ENCODE measurements around the gene MERTK.
"Not testable (repeated sequence)": the region's sequence is repeated elsewhere in the genome, so short reads cannot be mapped to it uniquely, and the experiment has no call there.

The MERTK gene

DNA sequence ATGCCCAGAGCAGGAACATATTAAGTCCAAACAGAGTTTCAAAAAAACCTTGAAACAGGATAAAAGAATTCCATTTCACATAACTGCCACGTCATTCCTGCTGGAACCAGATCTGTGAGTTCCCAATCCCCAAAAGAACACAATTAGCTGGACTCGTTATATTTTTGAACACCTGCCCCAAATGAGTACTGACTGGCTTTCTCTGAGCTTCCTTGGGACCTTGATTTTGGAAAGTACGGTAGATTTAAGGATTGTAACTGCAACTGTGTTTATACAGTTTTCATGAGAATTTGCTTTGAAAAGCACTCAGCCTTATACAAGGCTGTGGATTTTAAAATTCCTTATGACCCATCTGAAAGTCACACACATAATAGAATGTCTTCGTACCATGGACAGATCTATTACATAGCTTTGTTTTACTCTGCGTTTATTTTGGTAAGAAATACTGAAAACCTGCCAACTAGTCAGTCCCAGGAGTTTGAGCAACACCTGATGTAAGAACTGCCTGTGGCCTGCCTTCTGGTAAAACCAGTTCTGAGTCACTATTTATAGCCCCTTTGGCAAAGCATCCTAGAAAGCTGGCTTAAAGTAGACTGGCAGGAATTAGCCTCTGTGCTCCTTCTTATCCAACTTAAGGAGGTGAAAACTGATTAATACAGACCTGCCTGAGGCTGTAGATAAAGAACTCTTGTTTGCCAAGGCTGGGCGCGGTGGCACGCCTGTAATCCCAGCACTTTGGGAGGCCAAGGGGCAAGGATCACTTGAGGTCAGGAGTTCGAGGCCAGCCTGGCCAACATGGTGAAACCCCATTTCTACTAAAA is 48.1 kb downstream of the MERTK start:
- no peak for DNase-seq (ENCODE audit: low spot score)

DNA sequence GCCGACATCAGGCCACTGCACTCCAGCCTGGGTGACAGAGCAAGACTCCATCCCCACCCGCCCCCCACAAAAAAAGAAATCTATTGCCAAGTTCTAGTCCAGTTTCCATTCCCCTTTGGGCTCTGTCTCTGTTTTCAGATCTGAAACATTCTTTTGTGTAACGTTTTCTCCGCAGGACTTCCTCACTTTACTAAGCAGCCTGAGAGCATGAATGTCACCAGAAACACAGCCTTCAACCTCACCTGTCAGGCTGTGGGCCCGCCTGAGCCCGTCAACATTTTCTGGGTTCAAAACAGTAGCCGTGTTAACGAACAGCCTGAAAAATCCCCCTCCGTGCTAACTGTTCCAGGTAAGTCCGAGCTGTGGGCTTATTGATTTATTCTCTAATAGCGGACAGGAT is 48.8 kb downstream of the MERTK start:
- no peak for DNase-seq (ENCODE audit: low spot score)

DNA sequence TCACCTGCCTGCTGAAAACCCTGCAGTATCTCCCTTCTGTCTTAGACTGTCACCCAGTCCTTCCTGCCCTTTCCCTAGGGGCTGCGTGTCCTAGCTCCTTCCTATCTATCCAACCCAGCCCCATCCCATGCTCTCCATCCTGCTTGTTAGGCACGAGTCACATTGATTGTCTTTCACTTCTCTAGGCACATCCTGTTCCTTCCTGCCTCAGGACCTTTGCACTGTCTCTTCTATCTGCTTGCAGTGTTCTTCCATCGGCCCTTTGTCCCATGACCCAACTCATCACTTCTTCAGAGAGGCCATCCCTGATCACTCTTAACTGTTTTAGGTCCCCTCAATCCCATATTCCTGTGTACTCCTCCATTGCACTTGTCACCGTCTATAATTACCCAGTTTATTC is 50.4 kb downstream of the MERTK start:
- no peak for DNase-seq (ENCODE audit: low spot score)

DNA sequence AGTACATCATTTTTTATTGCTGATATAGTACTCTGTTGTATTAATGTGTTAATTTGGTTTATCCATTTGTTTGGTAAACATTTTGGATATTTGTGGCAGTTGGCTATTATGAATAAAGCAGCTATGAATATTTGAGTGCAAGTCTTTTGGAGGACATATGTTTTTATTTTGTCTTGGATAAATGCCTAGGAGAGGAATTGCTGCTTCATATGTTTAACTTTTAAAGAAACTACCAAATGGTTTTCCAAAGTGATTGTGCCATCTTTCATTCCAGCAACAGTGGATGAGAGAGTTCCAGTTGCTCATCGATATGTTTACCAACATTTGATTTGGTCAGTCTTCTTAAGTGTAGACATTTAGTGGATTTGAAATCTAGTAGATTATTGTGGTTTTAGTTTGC is 51.8 kb downstream of the MERTK start:
- DNase-seq (ENCODE audit: low spot score) = no peak

DNA sequence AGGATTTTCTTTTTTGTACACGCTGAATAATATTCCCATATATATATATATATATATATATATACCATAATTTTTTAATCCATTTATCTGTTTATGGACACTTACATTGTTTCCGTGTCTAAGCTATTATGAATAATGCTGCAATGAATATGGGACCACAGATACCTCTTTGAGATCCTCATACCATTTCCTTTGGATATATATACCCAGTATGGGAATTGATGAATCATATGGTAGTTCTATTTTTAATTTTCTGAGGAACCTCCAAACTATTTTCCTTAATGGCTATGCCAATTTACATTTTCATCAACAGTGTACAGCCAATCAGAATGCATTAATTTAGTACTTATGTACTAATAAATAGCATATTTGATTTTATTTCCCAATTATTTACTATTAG is 53.1 kb downstream of the MERTK start:
- DNase-seq (ENCODE audit: low spot score) = no peak

DNA sequence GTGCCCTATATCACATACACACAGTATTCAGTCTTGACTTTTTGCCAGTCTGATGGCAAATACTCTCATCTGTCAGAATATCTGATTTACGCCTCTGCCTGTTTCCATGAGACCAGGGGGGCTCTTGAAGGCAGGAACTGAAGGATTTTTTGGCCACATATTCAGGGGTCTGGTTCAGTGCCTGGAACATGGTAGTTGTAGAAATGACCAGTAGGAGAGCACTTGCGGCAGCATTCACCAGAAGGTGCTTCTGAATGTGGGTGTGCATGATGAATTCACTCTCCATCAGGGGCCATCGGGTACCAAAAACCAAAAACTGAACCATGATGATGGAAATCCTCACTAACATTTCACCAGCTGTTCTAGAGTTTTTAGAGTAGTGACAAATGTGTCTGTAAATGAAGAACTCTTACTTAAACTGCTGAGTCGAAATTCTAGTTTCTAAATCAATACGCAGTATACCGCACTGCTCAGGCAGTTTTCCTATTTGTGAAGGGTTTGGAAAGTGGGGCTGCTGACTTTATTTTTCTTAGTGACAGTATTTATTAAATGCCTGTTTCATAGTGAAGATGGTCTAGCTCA is 54.6 kb downstream of the MERTK start:
- DNase-seq (ENCODE audit: low spot score) = no peak

DNA sequence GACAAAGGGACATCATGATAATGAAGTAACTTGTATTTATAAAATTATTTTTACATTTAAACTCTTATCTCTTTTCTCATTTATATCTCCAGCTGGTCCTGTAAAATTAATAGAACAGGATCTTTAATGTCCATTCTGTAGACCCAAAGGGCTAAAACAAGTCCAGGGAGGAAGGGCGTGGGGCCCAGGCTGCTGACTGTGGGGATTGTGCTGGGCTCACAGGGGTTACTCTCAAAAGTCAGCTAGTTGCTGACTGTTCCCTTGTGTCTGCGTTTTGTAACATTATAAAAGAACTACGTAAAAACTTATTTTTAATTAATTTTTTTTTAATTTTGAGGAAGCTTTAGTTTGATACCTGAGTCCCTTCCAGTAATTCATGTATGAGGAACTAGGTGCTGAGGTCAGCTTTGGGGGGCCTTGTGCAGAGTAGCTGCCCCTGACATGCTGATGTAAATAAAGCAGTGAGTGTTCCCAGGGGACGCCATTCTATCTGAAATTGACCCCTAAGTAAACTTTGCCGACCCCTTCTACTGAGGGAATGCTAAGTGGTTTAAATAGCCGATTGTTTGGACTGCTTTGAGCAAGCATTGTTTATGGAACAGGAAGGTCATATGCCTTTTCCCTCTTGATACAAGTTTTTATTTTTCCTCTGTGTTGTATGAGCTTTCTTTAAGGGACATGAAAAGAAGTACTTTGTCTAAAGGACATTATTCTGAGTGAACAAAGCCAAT is 56.4 kb downstream of the MERTK start:
- DNase-seq (ENCODE audit: low spot score) = no peak

DNA sequence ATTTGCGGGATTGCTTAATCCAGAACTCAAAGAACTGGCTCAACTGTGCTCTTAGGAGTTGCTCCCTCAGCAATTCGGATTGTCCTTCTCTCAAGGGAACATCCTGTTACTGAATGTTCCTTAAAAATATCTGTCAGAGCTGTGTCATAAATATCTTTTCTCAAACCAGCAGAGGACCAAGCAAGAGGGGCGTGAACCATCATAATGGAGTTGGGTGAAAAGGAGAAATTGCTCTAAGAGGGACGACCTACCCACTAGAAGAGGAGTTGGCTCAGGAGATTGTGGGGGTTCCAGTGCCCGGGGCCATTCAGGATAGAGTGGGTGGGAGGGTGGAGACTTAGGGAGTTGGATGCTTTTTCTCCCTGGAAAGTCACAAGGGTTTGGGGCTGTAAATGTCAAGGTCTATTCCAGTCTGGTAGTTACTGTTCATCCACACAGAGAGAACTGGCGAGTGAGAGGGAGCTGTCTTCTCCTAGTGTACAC is 59.5 kb downstream of the MERTK start:
- no peak for DNase-seq (ENCODE audit: low spot score)

DNA sequence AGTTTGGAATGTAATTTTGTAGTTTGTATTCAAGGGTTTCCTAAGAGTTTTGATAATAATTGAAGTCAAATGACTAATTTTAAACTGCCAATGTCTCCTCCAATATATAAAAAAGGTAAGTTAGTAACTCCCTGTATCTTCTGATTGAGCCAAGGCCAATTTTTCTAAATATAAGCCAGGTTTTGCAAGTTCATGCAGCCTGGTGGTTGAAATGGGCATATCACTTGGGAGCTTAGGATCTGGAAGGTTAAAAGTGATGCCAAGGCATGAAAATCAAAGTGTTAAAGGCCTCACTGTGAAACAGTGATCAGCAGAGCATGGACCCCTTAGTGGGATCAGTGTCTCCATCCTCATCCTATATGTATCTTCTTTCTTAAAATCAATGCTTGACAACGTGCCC is 60.5 kb downstream of the MERTK start:
- no peak for DNase-seq (ENCODE audit: low spot score)

DNA sequence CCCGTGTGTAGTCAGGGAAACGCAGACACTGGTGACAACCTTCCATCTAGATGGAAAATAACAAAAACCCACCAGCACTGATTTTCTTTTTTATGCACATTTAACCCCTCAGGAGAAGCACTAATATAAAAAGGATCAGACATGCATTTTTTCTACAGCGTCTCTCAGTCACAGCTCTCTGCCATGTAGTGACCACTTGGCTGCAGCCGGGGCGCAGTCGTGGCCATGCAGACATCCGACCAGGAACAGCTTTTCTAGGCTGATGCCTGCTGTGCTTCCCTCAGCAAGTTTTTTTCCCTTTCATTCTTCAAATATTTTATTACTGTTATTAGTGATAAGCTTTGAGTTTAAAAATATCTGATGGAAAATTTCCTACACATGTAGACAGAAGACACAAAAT is 63.3 kb downstream of the MERTK start:
- no peak for DNase-seq (ENCODE audit: low spot score)

DNA sequence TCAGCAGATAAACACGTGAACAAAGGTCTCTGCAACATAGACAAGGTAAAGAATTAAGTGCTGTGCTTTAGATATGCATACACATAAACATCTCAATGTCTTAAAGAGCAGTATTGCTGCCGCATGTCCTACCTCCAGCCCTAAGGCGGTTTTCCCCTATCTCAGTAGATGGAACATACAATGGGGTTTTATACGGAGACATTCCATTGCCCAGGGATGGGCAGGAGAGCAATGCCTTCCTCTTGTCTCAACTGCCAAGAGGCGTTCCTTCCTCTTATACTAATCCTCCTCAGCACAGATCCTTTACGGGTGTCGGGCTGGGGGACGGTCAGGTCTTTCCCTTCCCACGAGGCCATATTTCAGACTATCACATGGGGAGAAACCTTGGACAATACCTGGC is 64.7 kb downstream of the MERTK start:
- not testable (repeated sequence) for DNase-seq (ENCODE audit: low spot score)

DNA sequence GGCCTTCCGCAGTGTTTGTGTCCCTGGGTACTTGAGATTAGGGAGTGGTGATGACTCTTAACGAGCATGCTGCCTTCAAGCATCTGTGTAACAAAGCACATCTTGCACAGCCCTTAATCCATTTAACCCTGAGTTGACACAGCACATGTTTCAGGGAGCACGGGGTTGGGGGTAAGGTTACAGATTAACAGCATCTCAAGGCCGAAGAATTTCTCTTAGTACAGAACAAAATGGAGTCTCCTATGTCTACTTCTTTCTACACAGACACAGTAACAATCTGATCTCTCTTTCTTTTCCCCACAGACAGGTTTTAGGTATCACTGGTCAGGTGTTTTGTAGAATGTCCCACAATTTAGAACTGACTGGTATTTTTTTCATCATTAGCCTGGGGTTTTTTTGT is 65.1 kb downstream of the MERTK start:
- DNase-seq (ENCODE audit: low spot score) = not testable (repeated sequence)

DNA sequence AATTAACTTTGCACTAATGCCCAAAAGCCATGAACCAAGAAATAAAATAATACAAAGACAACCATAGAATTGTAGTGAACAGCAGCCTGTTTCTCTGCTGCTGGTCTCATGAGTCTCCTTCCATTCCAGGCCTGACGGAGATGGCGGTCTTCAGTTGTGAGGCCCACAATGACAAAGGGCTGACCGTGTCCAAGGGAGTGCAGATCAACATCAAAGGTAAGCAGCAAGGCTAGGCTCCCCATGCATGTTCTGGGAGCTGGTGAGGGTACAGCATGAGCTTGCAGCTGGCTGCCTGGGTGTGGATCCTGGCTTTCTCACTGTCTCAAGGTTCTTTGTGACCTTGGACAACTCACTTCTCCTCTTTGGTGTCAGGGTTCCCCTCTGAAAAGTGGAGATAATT is 66.7 kb downstream of the MERTK start:
- no peak for DNase-seq (ENCODE audit: low spot score)

DNA sequence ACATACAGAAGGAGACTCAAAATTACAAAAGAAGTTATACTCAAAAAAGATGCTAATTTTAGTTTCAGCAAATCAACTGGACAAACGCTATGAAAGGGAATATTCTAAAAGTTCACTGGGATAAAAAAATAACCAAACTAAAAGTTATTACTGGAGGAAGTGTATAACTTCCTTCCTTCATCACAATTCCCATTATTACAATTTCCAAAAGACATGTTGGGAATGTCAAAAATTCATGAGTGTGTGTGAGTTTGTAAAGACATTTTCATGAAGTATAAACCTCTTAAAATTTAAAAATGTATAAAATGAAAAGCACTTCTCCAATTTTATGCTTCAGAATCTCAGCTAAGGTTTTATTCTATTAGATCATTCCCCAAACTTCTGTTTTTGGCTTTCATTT is 67.8 kb downstream of the MERTK start:
- DNase-seq (ENCODE audit: low spot score) = no peak

DNA sequence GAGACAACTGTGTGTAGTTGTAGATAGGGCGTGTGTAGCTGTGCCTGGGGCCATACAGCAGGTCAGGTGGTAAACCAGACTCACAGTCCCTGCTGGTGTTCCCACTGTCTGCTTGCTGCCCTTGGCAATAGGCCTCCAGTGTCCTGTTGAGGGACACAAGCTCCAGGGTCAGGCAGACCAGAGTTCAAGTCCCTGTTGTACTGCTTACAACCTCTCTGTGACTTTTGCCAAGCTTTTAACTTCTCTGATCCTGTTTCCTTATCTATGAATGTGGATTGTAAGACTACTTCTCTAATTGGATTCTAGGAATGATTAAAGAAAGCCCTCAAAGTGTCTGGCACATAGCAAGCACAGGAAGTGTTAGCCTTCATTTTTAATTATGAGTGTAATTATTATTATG is 68.6 kb downstream of the MERTK start:
- DNase-seq (ENCODE audit: low spot score) = no peak

DNA sequence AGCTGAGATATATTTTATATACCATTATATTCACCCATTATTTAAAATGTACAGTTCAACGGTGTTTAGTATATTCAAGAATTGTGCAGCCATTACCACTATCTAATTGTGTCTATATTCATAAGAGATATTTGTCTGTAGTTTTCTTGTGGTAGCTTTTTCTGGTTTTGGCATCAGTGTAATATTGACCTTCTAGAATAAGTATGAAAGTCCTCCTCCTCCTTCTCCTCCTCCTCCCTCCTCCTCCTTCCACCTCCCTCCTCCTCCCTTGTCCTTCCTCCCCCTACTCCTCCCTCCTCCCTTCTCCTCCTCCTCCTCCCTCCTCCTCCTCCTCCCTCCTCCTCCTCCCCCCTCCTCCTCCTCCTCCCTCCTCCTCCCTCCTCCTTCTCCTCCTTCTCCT is 72.0 kb downstream of the MERTK start:
- DNase-seq (ENCODE audit: low spot score) = no peak

DNA sequence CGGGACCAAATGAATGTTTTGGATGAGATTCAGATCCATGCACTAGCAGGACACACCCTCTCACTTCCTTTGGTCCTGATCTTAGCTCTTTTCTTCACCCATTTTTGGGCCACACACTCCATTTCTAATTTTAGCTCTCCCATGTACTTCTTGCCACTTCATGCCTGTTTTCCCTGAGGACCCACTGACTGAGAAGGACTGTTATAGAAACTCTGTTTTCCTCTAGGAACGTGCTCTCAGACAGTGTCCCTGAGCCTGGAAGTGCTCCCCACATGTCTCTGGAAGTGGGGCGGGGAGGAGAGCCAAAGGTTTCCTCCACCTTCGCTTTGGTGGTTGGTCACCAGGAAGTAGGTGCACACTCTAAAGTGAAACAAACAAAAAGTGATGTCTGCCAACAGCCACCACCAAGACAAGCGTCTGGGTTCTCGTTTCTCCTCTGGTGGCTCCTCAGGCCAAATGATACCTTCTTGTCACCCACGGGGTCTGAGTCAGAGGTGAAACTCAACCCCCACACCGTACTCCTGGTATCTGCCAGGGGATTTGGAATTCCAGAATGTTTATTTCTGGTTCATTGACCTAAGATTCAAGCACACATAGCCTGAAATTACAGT is 74.7 kb downstream of the MERTK start:
- DNase-seq (ENCODE audit: low spot score) = no peak

DNA sequence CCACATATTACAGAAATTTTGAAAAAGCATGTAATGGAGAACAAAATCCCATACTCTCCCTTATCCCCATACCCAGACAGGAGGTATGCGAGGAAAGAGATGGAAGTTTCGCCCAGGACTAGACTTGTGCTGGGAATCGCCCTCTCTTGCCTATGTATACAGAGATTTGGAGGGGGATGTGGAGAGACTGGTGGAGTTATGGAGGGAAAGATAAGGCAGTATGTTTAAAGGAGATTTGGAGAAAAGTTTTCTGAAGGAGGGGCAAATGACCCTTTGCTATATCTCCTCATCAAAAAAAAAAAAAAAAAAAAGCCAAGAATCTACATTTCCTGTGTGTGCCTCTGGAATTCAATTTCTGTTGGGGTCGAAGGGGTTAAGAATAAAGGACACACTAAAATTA is 75.3 kb downstream of the MERTK start:
- no peak for DNase-seq (ENCODE audit: low spot score)

DNA sequence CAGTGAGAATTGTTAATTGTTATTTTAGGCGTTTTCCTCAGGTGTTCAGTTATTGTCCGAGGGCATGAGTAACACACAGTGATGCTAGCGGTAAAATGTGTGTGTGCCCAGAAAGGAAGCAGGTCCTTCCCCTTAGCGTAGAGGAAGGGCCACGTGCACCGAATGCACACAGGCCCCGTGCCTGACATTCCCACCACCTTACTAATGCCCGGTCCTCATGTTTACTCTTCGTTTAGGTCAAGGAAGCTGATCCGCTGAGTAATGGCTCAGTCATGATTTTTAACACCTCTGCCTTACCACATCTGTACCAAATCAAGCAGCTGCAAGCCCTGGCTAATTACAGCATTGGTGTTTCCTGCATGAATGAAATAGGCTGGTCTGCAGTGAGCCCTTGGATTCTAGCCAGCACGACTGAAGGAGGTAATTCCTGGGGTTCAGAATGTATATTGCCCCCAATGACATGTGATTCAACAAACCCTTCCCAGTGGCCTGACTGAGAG is 76.7 kb downstream of the MERTK start:
- DNase-seq (ENCODE audit: low spot score) = no peak

DNA sequence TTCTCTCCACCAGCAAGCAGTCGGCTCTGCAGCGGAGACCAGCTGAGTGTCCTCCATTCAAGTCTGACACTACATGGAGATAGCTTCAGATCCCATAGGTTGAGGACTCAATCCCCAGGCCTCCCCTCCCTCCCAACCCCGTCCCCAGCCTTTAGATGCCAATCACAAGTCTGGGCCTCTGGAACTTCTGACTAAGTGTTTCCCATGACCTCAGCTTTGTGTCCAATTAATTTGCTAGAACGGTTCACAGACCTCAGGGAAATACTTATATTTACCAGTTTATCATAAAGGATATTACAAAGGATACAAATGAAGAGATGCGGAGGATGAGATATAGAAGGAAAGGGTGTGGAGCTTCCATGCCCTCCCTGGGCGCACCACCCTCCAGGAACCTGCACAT is 77.4 kb downstream of the MERTK start:
- no peak for DNase-seq (ENCODE audit: low spot score)

DNA sequence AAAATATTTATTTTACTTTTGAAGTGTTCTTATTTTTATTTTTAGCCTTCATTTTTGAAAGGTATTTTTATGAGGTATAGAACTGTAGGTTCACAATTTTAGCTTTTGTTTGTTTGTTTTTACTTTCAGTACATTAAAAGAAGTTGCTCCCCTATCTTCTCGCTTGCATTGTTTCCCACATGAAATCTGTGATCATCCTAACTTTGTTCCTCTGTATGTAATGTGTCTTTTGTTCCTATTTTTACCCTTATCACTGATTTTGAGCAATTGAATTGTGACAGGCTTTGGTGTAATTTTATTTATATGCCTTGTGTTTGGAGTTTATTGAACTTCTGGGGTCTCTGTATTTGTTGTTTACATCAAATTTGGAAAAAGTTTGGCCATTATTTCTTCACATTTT is 78.8 kb downstream of the MERTK start:
- no peak for DNase-seq (ENCODE audit: low spot score)

DNA sequence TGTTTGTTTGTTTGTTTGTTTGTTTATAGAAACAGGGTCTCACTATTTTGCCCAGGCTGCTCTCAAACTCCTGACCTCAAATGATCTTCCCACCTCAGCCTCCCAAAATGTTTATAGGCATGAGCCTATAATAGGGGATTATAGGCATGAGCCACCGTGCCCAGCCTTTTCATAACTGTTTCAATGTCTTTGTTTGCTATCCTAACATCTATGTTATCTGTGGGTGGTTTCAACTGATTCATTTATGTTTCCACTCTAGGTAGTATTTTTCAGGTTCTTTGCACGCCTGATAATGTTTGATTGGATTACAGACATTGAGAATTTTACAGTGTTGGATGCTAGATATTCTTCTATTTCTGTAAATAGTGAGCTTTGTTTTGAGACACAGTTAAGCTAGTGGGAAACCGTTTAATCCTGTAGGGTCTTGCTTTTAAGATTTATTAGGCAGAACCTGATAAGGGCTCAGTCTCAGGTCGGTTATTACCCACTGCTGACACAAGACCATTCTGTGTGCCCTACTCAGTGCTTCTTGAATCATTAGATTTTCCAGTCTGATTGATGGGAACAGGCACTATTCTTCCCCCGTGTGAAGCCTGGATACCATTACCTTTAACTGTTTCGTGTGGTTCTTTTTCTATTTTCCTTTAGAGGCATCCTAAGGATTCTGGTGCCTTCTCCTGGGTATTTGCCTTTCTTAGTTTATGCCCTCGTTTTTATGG is 80.2 kb downstream of the MERTK start:
- no peak for DNase-seq (ENCODE audit: low spot score)
